Neural progenitor cell (in vitro differentiated cells): ENCODE measurements around the gene FLRT2.

ENCODE experiments used
- CTCF ChIP-seq: fragments of 200-600 bp; sonication (generic); IDR thresholded peaks from 2 replicates; pipeline ENCODE4 v1.5.1; 2017; ENCODE audit warnings: antibody characterized with exemption, mild to moderate bottlenecking
- EZH2 ChIP-seq: fragments of 200-600 bp; sonication (generic); IDR thresholded peaks from 2 replicates; pipeline ENCODE4 v1.6.1; 2017; ENCODE audit warnings: antibody characterized with exemption, mild to moderate bottlenecking, moderate library complexity
- EZH2phosphoT487 ChIP-seq: fragments of 200-600 bp; sonication (generic); IDR thresholded peaks from 2 replicates; pipeline ENCODE4 v1.6.1; 2017; ENCODE audit warnings: antibody characterized with exemption

GRCh38 chr14:85590784-85591183 lies 60.8 kb downstream of the FLRT2 start:
- TF ChIP-seq CTCF, result no peak
- no peak for TF ChIP-seq EZH2phosphoT487
- TF ChIP-seq EZH2, result no peak
